Measurements from ENCODE around the gene RPS14.
A peak's percentile ranks its signal among the peaks of the same experiment; 100 is the strongest.
"Not testable (repeated sequence)": the region's sequence is repeated elsewhere in the genome, so short reads cannot be mapped to it uniquely, and the experiment has no call there.

Gene RPS14

GRCh38 chr5:150476568-150476967, 27.0 kb upstream of the RPS14 start:
- DNase-seq = not testable (repeated sequence)

- DNase-seq = no peak
Measured at GRCh38 chr5:150473673-150474358, 24.3 kb upstream of the RPS14 start.

- DNase-seq = no peak
Measured at GRCh38 chr5:150469718-150470469, 20.4 kb upstream of the RPS14 start.

- no peak for DNase-seq
Measured at GRCh38 chr5:150468206-150468605, 18.7 kb upstream of the RPS14 start.

GRCh38 chr5:150465927-150466326, 16.4 kb upstream of the RPS14 start:
- no peak for DNase-seq

- DNase-seq = no peak
Measured at GRCh38 chr5:150464554-150465012, 15.0 kb upstream of the RPS14 start.

GRCh38 chr5:150461231-150461630, 11.7 kb upstream of the RPS14 start:
- peak; percentile 40 for DNase-seq

- DNase-seq = no peak
Measured at GRCh38 chr5:150460781-150461180, 11.2 kb upstream of the RPS14 start.

- peak; percentile 71 to 77 for DNase-seq
Measured at GRCh38 chr5:150458802-150459557, 9.4 kb upstream of the RPS14 start.

GRCh38 chr5:150457562-150458240, 8.2 kb upstream of the RPS14 start:
- DNase-seq = peak in 1 of 2 experiments; percentile 51

GRCh38 chr5:150457121-150457520, 7.6 kb upstream of the RPS14 start:
- DNase-seq = peak; percentile 57 to 62

GRCh38 chr5:150454492-150455229, 5.1 kb upstream of the RPS14 start:
- peak in 1 of 2 experiments; percentile 35 for DNase-seq

- peak; percentile 79 to 89 for DNase-seq
Measured at GRCh38 chr5:150454027-150454426, 4.5 kb upstream of the RPS14 start.

GRCh38 chr5:150452914-150453313, 3.4 kb upstream of the RPS14 start:
- DNase-seq = no peak

GRCh38 chr5:150451594-150451993, 2.1 kb upstream of the RPS14 start:
- no peak for DNase-seq

GRCh38 chr5:150448952-150449516, 505 bp downstream of the RPS14 start:
- no peak for DNase-seq

- DNase-seq = no peak
Measured at GRCh38 chr5:150448334-150448733, 1.2 kb downstream of the RPS14 start.

- no peak for DNase-seq
Measured at GRCh38 chr5:150447188-150447587, 2.4 kb downstream of the RPS14 start.

GRCh38 chr5:150446583-150446982, 3.0 kb downstream of the RPS14 start:
- DNase-seq = no peak

- DNase-seq = no peak
Measured at GRCh38 chr5:150446088-150446487, 3.5 kb downstream of the RPS14 start.

GRCh38 chr5:150444770-150445169, 4.8 kb downstream of the RPS14 start:
- DNase-seq = no peak
